ENCODE measurements around the gene CYP3A7.
"Not testable (repeated sequence)": the region's sequence is repeated elsewhere in the genome, so short reads cannot be mapped to it uniquely, and the experiment has no call there.

The CYP3A7 gene

GRCh38 chr7:99694912-99695304 is 40.1 kb downstream of the CYP3A7 start:
- H3K36me3 ChIP-seq (ENCODE audit: low read depth), result no peaks in the 10 kb centered on the region
- no peak overlapping the region for H3K4me3 ChIP-seq (ENCODE audit: severe bottlenecking)
- H3K27me3 ChIP-seq (ENCODE audit: insufficient read depth, poor library complexity, severe bottlenecking), result no peaks in the 10 kb centered on the region
- peaks cover 9% of the 10 kb centered on the region for H3K4me1 ChIP-seq (ENCODE audit: insufficient read depth, poor library complexity, severe bottlenecking)
- no peak for TF ChIP-seq CTCF (IDR thresholded peaks at IDR 0.05; ENCODE audit: poor library complexity, severe bottlenecking)
- no peak overlapping the region for H3K27ac ChIP-seq (ENCODE audit: poor library complexity, severe bottlenecking)
- H3K9me3 ChIP-seq (ENCODE audit: severe bottlenecking), result no peaks in the 10 kb centered on the region
- no peak for DNase-seq (ENCODE audit: low spot score)
- no peak for ATAC-seq (ENCODE audit: low read depth)

GRCh38 chr7:99694201-99694911 is 40.6 kb downstream of the CYP3A7 start:
- Histone ChIP-seq H3K27ac (ENCODE audit: poor library complexity, severe bottlenecking) (no peak overlapping the region), H3K9me3 (ENCODE audit: severe bottlenecking) (no peaks in the 10 kb centered on the region), H3K4me1 (ENCODE audit: insufficient read depth, poor library complexity, severe bottlenecking) (peaks cover 9% of the 10 kb centered on the region), H3K4me3 (ENCODE audit: severe bottlenecking) (no peak overlapping the region), H3K36me3 (ENCODE audit: low read depth) (no peaks in the 10 kb centered on the region), H3K27me3 (ENCODE audit: insufficient read depth, poor library complexity, severe bottlenecking) (no peaks in the 10 kb centered on the region)
- DNase-seq (ENCODE audit: low spot score) (no peak), ATAC-seq (ENCODE audit: low read depth) (no peak)
- TF ChIP-seq CTCF (IDR thresholded peaks at IDR 0.05; ENCODE audit: poor library complexity, severe bottlenecking), result no peak

GRCh38 chr7:99693427-99694200 is 41.4 kb downstream of the CYP3A7 start:
- no peak for TF ChIP-seq CTCF (IDR thresholded peaks at IDR 0.05; ENCODE audit: poor library complexity, severe bottlenecking)
- peaks cover 6% of the 10 kb centered on the region for H3K4me1 ChIP-seq (ENCODE audit: insufficient read depth, poor library complexity, severe bottlenecking)
- DNase-seq (ENCODE audit: low spot score) (no peak), ATAC-seq (ENCODE audit: low read depth) (peak; percentile 38; the same call in 1 of the 3 replicates)
- H3K9me3 ChIP-seq (ENCODE audit: severe bottlenecking), result no peaks in the 10 kb centered on the region
- H3K4me3 ChIP-seq (ENCODE audit: severe bottlenecking), result no peak overlapping the region
- no peak overlapping the region for H3K27ac ChIP-seq (ENCODE audit: poor library complexity, severe bottlenecking)
- no peaks in the 10 kb centered on the region for H3K27me3 ChIP-seq (ENCODE audit: insufficient read depth, poor library complexity, severe bottlenecking)
- no peaks in the 10 kb centered on the region for H3K36me3 ChIP-seq (ENCODE audit: low read depth)

- Histone ChIP-seq H3K4me1 (ENCODE audit: insufficient read depth, poor library complexity, severe bottlenecking) (peaks cover under 1% of the 10 kb centered on the region), H3K36me3 (ENCODE audit: low read depth) (no peaks in the 10 kb centered on the region), H3K9me3 (ENCODE audit: severe bottlenecking) (no peaks in the 10 kb centered on the region), H3K27me3 (ENCODE audit: insufficient read depth, poor library complexity, severe bottlenecking) (no peaks in the 10 kb centered on the region), H3K4me3 (ENCODE audit: severe bottlenecking) (no peak overlapping the region), H3K27ac (ENCODE audit: poor library complexity, severe bottlenecking) (no peak overlapping the region)
- DNase-seq (ENCODE audit: low spot score), result no peak
- ATAC-seq (ENCODE audit: low read depth), result no peak
- no peak for TF ChIP-seq CTCF (IDR thresholded peaks at IDR 0.05; ENCODE audit: poor library complexity, severe bottlenecking)
Measured at GRCh38 chr7:99693100-99693426, 41.9 kb downstream of the CYP3A7 start.

GRCh38 chr7:99692563-99692962 is 42.4 kb downstream of the CYP3A7 start:
- DNase-seq (ENCODE audit: low spot score); ATAC-seq (ENCODE audit: low read depth): not testable (repeated sequence)

GRCh38 chr7:99691658-99692057 is 43.3 kb downstream of the CYP3A7 start:
- not testable (repeated sequence) for H3K27me3 ChIP-seq (ENCODE audit: insufficient read depth, poor library complexity, severe bottlenecking); ATAC-seq (ENCODE audit: low read depth); H3K9me3 ChIP-seq (ENCODE audit: severe bottlenecking); H3K4me3 ChIP-seq (ENCODE audit: severe bottlenecking); H3K4me1 ChIP-seq (ENCODE audit: insufficient read depth, poor library complexity, severe bottlenecking); DNase-seq (ENCODE audit: low spot score); H3K27ac ChIP-seq (ENCODE audit: poor library complexity, severe bottlenecking); H3K36me3 ChIP-seq (ENCODE audit: low read depth)

More at GRCh38 chr7:99692563-99692962, 42.4 kb downstream of the CYP3A7 start:
- not testable (repeated sequence) for H3K9me3 ChIP-seq (ENCODE audit: severe bottlenecking); H3K4me3 ChIP-seq (ENCODE audit: severe bottlenecking); H3K27me3 ChIP-seq (ENCODE audit: insufficient read depth, poor library complexity, severe bottlenecking); H3K4me1 ChIP-seq (ENCODE audit: insufficient read depth, poor library complexity, severe bottlenecking); H3K27ac ChIP-seq (ENCODE audit: poor library complexity, severe bottlenecking); H3K36me3 ChIP-seq (ENCODE audit: low read depth)

- not testable (repeated sequence) for ATAC-seq (ENCODE audit: low read depth); H3K4me1 ChIP-seq (ENCODE audit: insufficient read depth, poor library complexity, severe bottlenecking)
Measured at GRCh38 chr7:99690918-99691317, 44.1 kb downstream of the CYP3A7 start.

More at GRCh38 chr7:99690918-99691317, 44.1 kb downstream of the CYP3A7 start:
- not testable (repeated sequence) for H3K9me3 ChIP-seq (ENCODE audit: severe bottlenecking); H3K36me3 ChIP-seq (ENCODE audit: low read depth); DNase-seq (ENCODE audit: low spot score); H3K27me3 ChIP-seq (ENCODE audit: insufficient read depth, poor library complexity, severe bottlenecking); H3K27ac ChIP-seq (ENCODE audit: poor library complexity, severe bottlenecking); H3K4me3 ChIP-seq (ENCODE audit: severe bottlenecking)

Data from RWPE2 (cell line).